Endothelial cell of umbilical vein (primary cell): Measurements from ENCODE around the gene DPP10. TPM values are rescaled to one million over a fixed set of nuclear protein-coding genes. Genes with fewer than 3 reads are reported as not detected.

Experiments used
- BruUV-seq: library from RNA; stranded (reverse); fragments of 400-500 nt; replicated peaks from 2 replicates; lab custom pipeline; 2021; lab: Mats Ljungman, UMichigan
- CTCF ChIA-PET: fragments of 300-600, 350-600 bp; sonication (Branson Sonifier 250); formaldehyde crosslinking; loops from one replicate; lab custom pipeline; 2021; ENCODE audit warnings: antibody characterized with exemption, inconsistent platforms; lab: Charles Lee
- POLR2A ChIA-PET: fragments of 300-600, 350-600 bp; sonication (Branson Sonifier 250); formaldehyde crosslinking; loops from one replicate; lab custom pipeline; 2021; ENCODE audit warnings: antibody characterized with exemption, inconsistent platforms; lab: Charles Lee
- DNase-seq: peaks from one replicate; pipeline ENCODE4 v3.0.0-alpha.2; 2011; ENCODE audit warnings: low read depth, low spot score
- FAIRE-seq: peaks from 2 replicates; lab custom pipeline; 2011; peaks lifted over from hg19 to GRCh38; lab: Jason Lieb, UNC
- H2AFZ ChIP-seq: 2 replicates; pipeline ENCODE4 v1.6.0; 2012; ENCODE audit warnings: low read depth, low read length, control low read depth, inconsistent platforms
- H3K27ac ChIP-seq: 2 replicates; pipeline ENCODE4 v1.5.1; 2011; ENCODE audit warnings: low read depth, mild to moderate bottlenecking, control low read depth, low read length, moderate library complexity; ENCODE audit not compliant: insufficient read depth
- H3K27me3 ChIP-seq, 2 experiments: 2 replicates each; pipeline versions ENCODE4 v1.6.0 to v1.6.1; 2011; ENCODE audit warnings: low read length in 2 of 2, mixed read lengths in 1 of 2; ENCODE audit not compliant: control insufficient read depth in 2 of 2, insufficient read depth in 2 of 2
- H3K36me3 ChIP-seq, 2 experiments: 2 replicates in 1 of 2; 3 replicates in 1 of 2; pipeline ENCODE4 v1.5.1; 2011; ENCODE audit warnings: low read length in 2 of 2, mild to moderate bottlenecking in 1 of 2, moderate library complexity in 1 of 2; ENCODE audit not compliant: control insufficient read depth in 2 of 2, insufficient read depth in 2 of 2; ENCODE audit errors: extremely low read depth in 1 of 2
- H3K4me1 ChIP-seq: 3 replicates; pipeline ENCODE4 v1.5.1; 2011; ENCODE audit warnings: mild to moderate bottlenecking, low read length; ENCODE audit not compliant: control insufficient read depth, insufficient read depth; ENCODE audit errors: extremely low read depth
- H3K4me2 ChIP-seq: 2 replicates; pipeline ENCODE4 v1.6.1; 2011; ENCODE audit warnings: low read length, control low read depth, mixed read lengths; ENCODE audit not compliant: insufficient read depth
- H3K4me3 ChIP-seq, 3 experiments: fragments of 200-600 bp in 1 of 3; sonication (generic), shearing (Covaris generic) in 1 of 3; replicated peaks in 1 of 3; 2 replicates each; pipeline ENCODE4 v1.5.1; 2011 to 2016; ENCODE audit warnings: control low read depth in 3 of 3, low read length in 3 of 3, mild to moderate bottlenecking in 2 of 3, inconsistent platforms in 1 of 3, low read depth in 1 of 3, moderate library complexity in 1 of 3; ENCODE audit not compliant: insufficient read depth in 1 of 3
- H3K79me2 ChIP-seq: 2 replicates; pipeline ENCODE4 v1.6.0; 2012; ENCODE audit warnings: low read length, inconsistent platforms; ENCODE audit not compliant: control insufficient read depth, insufficient read depth
- H3K9ac ChIP-seq: replicated peaks from 2 replicates; pipeline ENCODE3; 2011; ENCODE audit warnings: low read length, control low read depth; ENCODE audit not compliant: insufficient read depth; ENCODE audit errors: extremely low read depth
- H3K9me1 ChIP-seq: replicated peaks from 3 replicates; pipeline ENCODE4 v1.6.0; 2011; ENCODE audit warnings: mild to moderate bottlenecking, low read length; ENCODE audit not compliant: control insufficient read depth, insufficient read depth; ENCODE audit errors: extremely low read depth
- H3K9me3 ChIP-seq: replicated peaks from 2 replicates; pipeline ENCODE4 v1.5.1; 2012; ENCODE audit warnings: low read length, inconsistent platforms; ENCODE audit not compliant: control insufficient read depth, insufficient read depth
- H4K20me1 ChIP-seq: replicated peaks from 2 replicates; pipeline ENCODE3; 2011; ENCODE audit warnings: mild to moderate bottlenecking, low read length; ENCODE audit not compliant: control insufficient read depth, insufficient read depth; ENCODE audit errors: extremely low read depth
- CTCF ChIP-seq, 2 donors: IDR thresholded peaks; 1 replicate in 1 of 2; 2 replicates in 1 of 2; pipeline ENCODE4 v1.5.1; 2011; ENCODE audit warnings: low read length in 2 of 2, mild to moderate bottlenecking in 2 of 2, moderate library complexity in 2 of 2, control low read depth in 1 of 2, inconsistent platforms in 1 of 2, low read depth in 1 of 2; ENCODE audit not compliant: insufficient read depth in 1 of 2; ENCODE audit errors: extremely low read depth in 1 of 2
- EZH2 ChIP-seq: IDR thresholded peaks from 2 replicates; pipeline ENCODE4 v1.6.1; 2012; ENCODE audit warnings: borderline replicate concordance, low read depth, mild to moderate bottlenecking, moderate library complexity, low read length, inconsistent platforms; ENCODE audit not compliant: severe bottlenecking
- FOS ChIP-seq: IDR thresholded peaks from 2 replicates; pipeline ENCODE4 v1.6.1; 2011; ENCODE audit warnings: mild to moderate bottlenecking, low read length, moderate library complexity, borderline replicate concordance; ENCODE audit not compliant: insufficient read depth
- GATA2 ChIP-seq: IDR thresholded peaks from 2 replicates; pipeline ENCODE4 v1.7.0; 2011; ENCODE audit warnings: low read depth, mild to moderate bottlenecking, moderate library complexity, mixed read lengths, low read length; ENCODE audit not compliant: insufficient read length, insufficient read depth
- JUN ChIP-seq: IDR thresholded peaks from 2 replicates; pipeline ENCODE4 v1.6.1; 2011; ENCODE audit warnings: borderline replicate concordance, low read depth; ENCODE audit not compliant: insufficient read length, insufficient read depth
- MAX ChIP-seq: IDR thresholded peaks from 2 replicates; pipeline ENCODE4 v1.6.1; 2011; ENCODE audit not compliant: insufficient read depth, insufficient read length
- MYC ChIP-seq: IDR thresholded peaks from one replicate; pipeline ENCODE4 v1.6.1; 2011; ENCODE audit warnings: mild to moderate bottlenecking, low read depth, low read length
- POLR2A ChIP-seq: IDR thresholded peaks from 2 replicates; pipeline ENCODE4 v1.6.1; 2012; ENCODE audit warnings: low read depth, mild to moderate bottlenecking, control low read depth, low read length
- POLR2AphosphoS5 ChIP-seq: IDR thresholded peaks from 2 replicates; pipeline ENCODE4 v1.6.1; 2012; ENCODE audit warnings: low read depth, mild to moderate bottlenecking, control low read depth, low read length, moderate library complexity; ENCODE audit not compliant: insufficient read depth
- dilution Hi-C: fragments of 300-500 bp; cut with MboI; formaldehyde crosslinking; loops from one replicate; pipeline ENCODE4 v1.15.0; 2019; ENCODE audit warnings: low sequenced_read_pairs; ENCODE audit not compliant: extremely low pct_ligation_motif_present
- intact Hi-C: fragments of 100-400 bp; cut with micrococcal nuclease; formaldehyde crosslinking; loops from one replicate; pipeline ENCODE4 v1.10.0; 2022
- polyA plus RNA-seq, 4 experiments: library from polyadenylated mRNA; depleted of rRNA in 3 of 4; stranded (reverse) in 3 of 4; unstranded in 1 of 4; fragments of >200 nt; gene quantifications; 2 replicates each; pipeline versions ENCODE4 v1.2.1 to v1.2.3, GENCODE V29; 2011 to 2012; ENCODE audit warnings: missing spikeins in 1 of 4
- total RNA-seq: library from RNA; stranded (reverse); gene quantifications from 2 replicates; pipeline ENCODE4 v1.2.3, GENCODE V29; 2021

The DPP10 gene
- total and polyA plus RNA-seq, 2 donors (not counting 3 experiments of a cell fraction or from before 2014, with no cell fraction given) = not detected

- intact Hi-C loops (no loop called here), dilution Hi-C loops (no loop called here)
- Histone ChIP-seq H3K27ac (no peak overlapping the region), H3K36me3 (no peaks in the 10 kb centered on the region), H3K79me2 (no peaks in the 10 kb centered on the region), H3K4me3 (no peak overlapping the region), H3K9me1 (no peaks in the 10 kb centered on the region), H4K20me1 (no peaks in the 10 kb centered on the region), H3K27me3 (no peaks in the 10 kb centered on the region), H3K4me2 (no peak overlapping the region), H3K4me1 (no peaks in the 10 kb centered on the region), H3K9me3 (no peaks in the 10 kb centered on the region), H3K9ac (no peak overlapping the region), H2AFZ (no peak overlapping the region)
- FAIRE-seq (no peak), DNase-seq (no peak)
- BruUV-seq = no TSS peak
- ChIA-PET CTCF (no interaction called here), POLR2A (no interaction called here)
- TF ChIP-seq CTCF (IDR thresholded peaks at IDR 0.05; ENCODE audit: extremely low read depth in 1 of 2, insufficient read depth in 1 of 2, low read depth in 1 of 2, low read length in 2 of 2) = no peak
- TF ChIP-seq JUN = no peak
- no peak for TF ChIP-seq EZH2
- no peak for TF ChIP-seq GATA2
- TF ChIP-seq MYC = no peak
- no peak for TF ChIP-seq POLR2A
- no peak for TF ChIP-seq MAX
- no peak for TF ChIP-seq POLR2AphosphoS5
- TF ChIP-seq FOS = no peak
Observed at GRCh38 chr2:114436329-114436728, 6.1 kb upstream of the DPP10 start.
